Measurements from ENCODE around the gene MORC1. TPM values are rescaled to one million over a fixed set of nuclear protein-coding genes. Genes with fewer than 3 reads are reported as not detected.

The MORC1 gene
- total and polyA plus RNA-seq, 8 donors: not detected

DNA sequence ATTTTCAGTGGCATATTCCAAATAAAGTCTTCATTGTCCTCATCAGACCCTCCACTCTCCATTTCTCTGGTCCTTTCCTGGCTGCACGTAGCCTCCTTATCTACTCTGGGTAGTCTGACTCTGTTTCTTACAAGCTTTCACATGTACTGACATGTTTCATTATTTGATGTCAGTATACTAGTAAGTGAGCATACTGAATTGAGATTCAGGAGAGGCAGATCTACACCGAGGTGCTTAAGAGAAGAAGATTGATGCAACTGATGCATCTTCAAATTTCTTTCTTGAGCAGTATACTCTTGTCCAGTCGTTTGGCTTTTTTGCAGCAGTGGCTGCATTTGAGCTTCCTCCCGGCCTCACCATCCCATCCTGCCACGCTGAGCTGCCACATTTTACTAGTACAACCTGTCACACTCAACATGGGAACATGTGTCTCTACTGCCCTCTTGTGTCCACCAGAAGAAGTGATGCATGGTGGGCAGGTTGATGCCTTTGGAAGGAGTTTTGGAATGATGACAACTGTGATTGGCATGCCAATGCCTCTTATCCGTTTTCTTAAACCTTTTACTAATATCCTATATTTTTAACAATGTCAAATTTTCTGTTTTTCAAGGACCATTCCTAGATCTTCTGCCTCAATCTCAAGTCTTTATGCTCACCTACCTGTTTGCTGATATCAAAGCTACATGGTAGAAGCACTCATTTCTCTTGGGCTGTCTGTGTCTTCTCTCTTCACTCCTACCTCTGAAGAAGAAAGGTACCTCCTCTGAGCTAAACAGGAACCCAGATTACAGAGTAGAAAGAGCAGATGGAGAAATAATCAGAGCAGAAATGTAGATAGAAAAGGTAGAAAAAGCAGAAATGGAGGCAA is 202.9 kb downstream of the MORC1 start:
- Histone ChIP-seq H3K4me3 (no peak overlapping the region), H3K27me3 (no peaks in the 10 kb centered on the region), H3K4me1 (no peaks in the 10 kb centered on the region), H3K9me3 (no peaks in the 10 kb centered on the region), H3K36me3 (no peaks in the 10 kb centered on the region), H3K27ac (no peak overlapping the region)
- peak; percentile 89 for ATAC-seq
- intact Hi-C loops (cut with DNase I): loop anchor here in 1 of 2 donors (10.0 kb wide), 1 partner anchor 250 kb away; no protein-coding TSS in a partner anchor
- TF ChIP-seq, protein P1, sequence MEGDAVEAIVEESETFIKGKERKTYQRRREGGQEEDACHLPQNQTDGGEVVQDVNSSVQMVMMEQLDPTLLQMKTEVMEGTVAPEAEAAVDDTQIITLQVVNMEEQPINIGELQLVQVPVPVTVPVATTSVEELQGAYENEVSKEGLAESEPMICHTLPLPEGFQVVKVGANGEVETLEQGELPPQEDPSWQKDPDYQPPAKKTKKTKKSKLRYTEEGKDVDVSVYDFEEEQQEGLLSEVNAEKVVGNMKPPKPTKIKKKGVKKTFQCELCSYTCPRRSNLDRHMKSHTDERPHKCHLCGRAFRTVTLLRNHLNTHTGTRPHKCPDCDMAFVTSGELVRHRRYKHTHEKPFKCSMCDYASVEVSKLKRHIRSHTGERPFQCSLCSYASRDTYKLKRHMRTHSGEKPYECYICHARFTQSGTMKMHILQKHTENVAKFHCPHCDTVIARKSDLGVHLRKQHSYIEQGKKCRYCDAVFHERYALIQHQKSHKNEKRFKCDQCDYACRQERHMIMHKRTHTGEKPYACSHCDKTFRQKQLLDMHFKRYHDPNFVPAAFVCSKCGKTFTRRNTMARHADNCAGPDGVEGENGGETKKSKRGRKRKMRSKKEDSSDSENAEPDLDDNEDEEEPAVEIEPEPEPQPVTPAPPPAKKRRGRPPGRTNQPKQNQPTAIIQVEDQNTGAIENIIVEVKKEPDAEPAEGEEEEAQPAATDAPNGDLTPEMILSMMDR (IDR thresholded peaks at IDR 0.05): peak; percentile 72 to 77
- DNase-seq: peak in 3 of 4 donors; percentile 23 to 56 (median 37)

DNA sequence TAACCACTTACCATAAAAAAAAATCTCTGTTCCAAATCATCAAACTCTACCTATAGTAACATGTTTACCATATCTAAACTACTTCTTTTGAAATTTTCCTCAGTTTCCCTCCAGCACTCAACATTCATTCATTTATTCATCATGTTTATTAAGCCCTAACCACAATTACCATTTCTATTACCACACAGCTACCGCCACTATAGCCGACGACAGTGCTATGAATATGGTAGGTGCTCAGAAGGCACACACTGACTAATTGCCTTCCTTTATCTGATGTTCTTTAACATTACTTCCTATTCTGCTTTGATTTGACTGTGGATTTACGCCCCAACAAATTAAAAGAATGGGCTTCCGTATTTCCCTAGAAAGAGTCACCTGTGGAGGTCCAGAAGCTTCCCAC is 208.1 kb downstream of the MORC1 start:
- Histone ChIP-seq H3K27me3 (no peaks in the 10 kb centered on the region), H3K4me3 (no peak overlapping the region), H3K27ac (no peak overlapping the region), H3K36me3 (no peaks in the 10 kb centered on the region), H3K9me3 (no peaks in the 10 kb centered on the region), H3K4me1 (no peaks in the 10 kb centered on the region)
- intact Hi-C loops (cut with DNase I): loop anchor here in 1 of 2 donors (10.0 kb wide), 1 partner anchor 245 kb away; no protein-coding TSS in a partner anchor
- DNase-seq (no peak), ATAC-seq (no peak)
- TF ChIP-seq, protein P1 (IDR thresholded peaks at IDR 0.05): no peak

Other genes starting within 250 kb of the MORC1 start
- gene GUCA1C, start 164.3 kb downstream of the MORC1 start, total RNA-seq: not detected
- not detected for gene GUCA1C, start 164.3 kb downstream of the MORC1 start, polyA plus RNA-seq (ENCODE audit: insufficient read length in 6 of 6)
- not detected for gene C3orf85, start 18.6 kb upstream of the MORC1 start, total RNA-seq
- under 1 TPM in 1 of 6 donors, not detected in 5; 0.48 TPM for gene C3orf85, start 18.6 kb upstream of the MORC1 start, polyA plus RNA-seq (ENCODE audit: insufficient read length in 6 of 6)
- not detected for gene DPPA2, start 198.4 kb upstream of the MORC1 start, total RNA-seq
- gene DPPA2, start 198.4 kb upstream of the MORC1 start, polyA plus RNA-seq (ENCODE audit: insufficient read length in 6 of 6): under 1 TPM in 1 of 6 donors, not detected in 5; 0.15 TPM
- gene DPPA4, start 219.4 kb upstream of the MORC1 start, total RNA-seq: under 1 TPM in 1 of 2 donors, not detected in 1; 0.16 TPM
- 1 to 10 TPM; 2.1 to 4.5 (median 3.6) TPM for gene DPPA4, start 219.4 kb upstream of the MORC1 start, polyA plus RNA-seq (ENCODE audit: insufficient read length in 6 of 6)